Stimulated activated CD8-positive, alpha-beta memory T cell treated with anti-CD3 and anti-CD28 coated beads, Interleukin-12 subunit alpha, Interleukin-12 subunit beta, amount 100 ng/mL, for 1 hour (primary cell): ENCODE data around the gene PSMD9.
"Not testable (repeated sequence)": the region's sequence is repeated elsewhere in the genome, so short reads cannot be mapped to it uniquely, and the experiment has no call there.

Experiments used
- DNase-seq: peaks from one replicate; pipeline ENCODE4 v3.0.0-alpha.2; 2020; ENCODE audit warnings: low read depth

The PSMD9 gene

DNA sequence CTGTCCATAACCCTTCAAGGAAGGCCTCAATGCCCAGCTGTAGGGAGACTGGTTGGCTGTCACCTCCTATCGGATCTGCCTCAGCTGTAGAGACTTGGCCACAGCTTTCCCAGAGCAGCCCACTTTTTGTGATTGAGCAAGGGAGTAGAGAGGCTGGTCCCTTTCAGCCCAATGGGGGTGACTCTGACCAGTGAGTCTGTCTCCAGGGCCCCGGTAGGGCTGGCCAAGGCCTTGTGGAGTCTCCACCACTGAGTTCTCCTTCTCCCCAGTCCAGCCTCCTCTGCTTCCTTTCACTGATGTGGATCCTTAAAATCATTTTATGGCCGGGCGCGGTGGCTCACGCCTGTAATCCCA lies 15.4 kb upstream of the PSMD9 start:
- DNase-seq = no peak

DNA sequence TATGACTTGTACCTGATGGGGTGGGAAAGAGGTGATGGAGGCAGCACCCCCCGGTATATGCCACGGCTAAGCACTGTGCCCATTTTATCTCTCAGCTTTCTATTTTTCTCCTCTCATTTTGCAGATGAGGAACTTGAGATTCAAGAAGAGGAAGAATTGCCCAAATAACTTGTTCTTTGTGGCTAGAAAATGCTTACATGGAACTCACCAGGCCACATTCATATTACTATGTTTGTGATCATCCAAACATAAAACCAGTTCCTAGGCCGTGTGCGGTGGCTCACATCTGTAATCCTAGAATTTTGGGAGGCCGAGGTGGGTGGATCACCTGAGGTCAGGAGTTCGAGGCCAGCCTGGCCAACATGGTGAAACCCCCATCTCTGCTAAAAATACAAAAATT lies 14.5 kb upstream of the PSMD9 start:
- DNase-seq = no peak

DNA sequence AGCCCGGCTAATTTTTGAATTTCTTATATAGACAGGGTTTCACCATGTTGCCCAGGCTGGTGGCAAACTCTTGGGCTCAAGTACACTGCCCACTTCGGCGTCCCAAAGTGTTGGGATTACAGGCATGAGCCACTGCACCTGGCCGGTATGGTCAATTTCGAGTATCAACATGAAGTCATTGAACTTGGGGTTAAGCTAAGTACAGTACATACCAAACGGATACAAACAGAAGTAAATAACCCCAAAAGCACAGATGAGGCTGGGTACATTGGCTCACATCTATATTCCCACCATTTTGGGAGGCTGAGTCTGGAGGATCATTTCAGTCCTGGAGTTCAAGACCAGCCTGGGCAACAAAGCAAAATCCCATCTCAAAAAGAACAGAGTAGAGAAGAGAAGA lies 13.0 kb upstream of the PSMD9 start:
- no peak for DNase-seq

DNA sequence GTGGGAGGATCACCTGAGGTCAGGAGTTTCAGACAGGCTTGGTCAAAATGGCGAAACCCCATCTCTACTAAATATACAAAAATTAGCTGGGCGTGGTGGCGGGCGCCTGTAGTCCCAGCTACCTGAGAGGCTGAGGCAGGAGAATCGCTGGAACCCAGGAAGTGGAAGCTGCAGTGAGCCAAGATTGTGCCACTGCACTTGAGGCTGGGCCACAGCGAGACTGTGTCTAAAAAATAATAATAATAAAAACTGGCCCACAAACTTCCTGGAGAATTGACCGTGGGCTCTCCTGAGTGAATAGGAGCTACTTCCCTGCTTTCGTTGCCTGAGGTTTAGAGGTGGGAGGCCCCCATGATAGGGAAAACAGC lies 12.5 kb upstream of the PSMD9 start:
- not testable (repeated sequence) for DNase-seq

DNA sequence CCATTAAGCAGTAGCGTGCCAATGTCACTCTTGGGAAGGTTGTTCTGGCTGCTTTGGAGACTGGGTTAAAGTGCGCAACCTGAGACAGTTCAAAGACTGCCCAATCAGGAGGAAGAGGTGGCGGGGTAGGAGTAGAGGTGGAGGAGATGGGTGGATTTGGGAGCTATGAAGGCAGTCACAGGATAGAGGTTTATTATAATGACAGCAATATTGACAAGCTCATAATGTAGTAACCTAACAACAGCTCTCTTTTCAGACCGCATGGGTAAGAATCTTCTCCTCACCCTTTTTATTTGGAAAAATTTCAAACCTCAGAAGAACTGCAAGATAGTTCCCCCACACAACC lies 5.3 kb upstream of the PSMD9 start:
- no peak for DNase-seq

DNA sequence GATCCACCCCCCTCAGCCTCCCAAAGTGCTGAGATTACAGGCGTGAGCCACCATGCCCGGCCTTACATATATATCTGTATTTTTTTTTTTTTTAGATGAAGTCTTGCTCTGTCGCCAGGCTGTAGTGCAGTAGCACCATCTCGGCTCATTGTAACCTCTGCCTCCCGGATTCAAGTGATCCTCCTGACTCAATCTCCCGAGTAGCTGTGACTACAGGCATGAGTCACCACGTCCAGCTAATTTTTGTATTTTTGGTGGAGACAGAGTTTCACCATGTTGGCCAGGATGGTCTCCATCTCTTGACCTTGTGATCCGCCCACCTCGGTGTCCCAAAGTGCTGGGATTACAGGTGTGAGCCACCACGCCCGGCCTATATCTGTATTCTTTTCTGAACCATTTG lies 3.5 kb upstream of the PSMD9 start:
- DNase-seq = not testable (repeated sequence)

DNA sequence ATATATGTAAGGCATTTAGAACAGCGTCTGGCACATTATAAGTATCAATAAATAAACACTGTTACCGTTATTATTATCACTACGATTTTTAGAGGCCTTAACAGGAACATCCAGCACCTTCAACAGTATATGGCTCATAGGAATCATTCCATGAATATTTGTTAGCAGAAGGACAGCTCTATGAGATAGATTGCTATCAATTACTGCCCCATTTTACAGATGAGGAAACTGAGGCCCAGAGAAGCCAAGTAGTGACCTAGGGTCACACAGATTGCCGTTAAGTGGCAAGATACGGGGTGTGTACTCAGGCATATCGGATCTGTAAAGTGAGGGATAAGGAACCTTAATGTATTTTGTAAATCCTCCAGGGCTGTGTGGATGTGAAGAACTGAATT lies 510 bp upstream of the PSMD9 start:
- no peak for DNase-seq

DNA sequence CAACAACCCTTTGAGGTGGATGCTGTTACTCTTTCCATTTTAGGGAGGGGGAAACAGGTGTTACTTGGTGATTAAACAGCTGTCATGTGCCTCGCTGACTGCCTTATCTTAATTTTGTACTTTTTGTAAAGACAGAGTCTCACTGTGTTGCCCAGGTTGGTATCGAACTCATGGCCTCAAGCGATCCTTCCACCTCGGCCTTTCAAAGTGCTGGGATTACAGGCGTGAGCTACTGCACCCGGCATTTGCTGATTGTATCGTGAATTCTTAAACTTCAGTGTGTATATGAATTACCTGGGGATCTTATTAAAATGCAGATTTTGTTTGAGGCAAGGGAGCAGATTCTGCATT lies 659 bp downstream of the PSMD9 start:
- no peak for DNase-seq

DNA sequence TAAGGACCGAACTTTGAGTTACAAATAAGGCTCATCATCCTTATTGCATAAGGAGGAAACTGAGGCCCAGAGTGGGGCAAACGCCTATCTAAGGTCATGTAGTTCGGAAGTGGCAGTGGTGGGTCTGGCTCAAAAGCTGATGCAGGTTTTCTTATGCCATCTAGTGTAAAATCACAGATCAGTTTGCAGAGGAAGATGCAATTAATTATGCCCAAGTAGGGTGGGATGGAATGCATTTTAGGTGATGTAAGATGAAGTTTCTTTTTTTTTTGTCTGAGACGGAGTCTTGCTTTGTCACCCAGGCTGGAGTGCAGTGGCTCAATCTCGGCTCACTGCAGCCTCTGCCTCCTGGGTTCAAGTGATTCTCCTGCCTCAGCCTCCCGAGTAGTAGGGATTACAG lies 1.1 kb downstream of the PSMD9 start:
- DNase-seq = not testable (repeated sequence)

DNA sequence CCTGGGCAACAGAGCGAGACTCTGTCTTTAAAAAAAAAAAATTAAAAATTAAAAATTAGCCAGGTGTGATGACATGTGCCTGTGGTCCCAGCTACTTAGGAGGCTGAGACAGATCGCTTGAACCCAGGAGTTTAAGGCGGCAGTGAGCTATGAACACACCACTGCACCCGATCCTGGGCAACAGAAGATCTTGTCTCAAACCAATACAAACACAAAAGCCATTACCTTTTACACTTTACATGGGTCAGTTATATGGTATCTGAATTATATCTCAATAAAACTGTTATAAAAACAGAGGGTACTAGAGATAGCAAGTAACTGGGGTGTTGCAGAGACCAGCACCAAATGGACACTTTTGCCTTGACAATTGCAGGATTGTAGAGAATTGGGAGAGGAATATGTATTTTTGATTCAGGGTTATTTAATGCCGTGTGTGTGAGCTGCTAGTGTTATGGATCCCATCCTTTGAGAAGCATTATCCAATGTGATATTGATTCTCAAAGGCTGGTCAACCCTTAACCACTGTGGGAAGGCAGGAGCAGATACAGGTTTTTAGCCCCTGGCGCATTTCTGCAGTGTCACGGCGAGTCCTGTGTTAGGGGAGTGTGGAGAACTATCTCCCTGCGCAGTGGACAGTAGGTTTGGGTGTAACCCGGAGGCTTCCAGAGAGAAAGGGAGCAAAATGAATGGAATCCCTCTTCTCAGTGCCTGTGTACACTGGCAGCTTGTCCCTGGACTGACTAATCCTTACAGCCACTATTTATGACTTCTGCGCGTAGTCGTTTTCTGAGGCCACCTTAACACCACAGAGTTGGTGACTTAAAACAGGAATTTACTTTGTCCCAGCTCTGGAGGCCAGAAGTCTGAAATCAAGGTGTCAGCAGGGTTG lies 4.3 kb downstream of the PSMD9 start:
- no peak for DNase-seq

DNA sequence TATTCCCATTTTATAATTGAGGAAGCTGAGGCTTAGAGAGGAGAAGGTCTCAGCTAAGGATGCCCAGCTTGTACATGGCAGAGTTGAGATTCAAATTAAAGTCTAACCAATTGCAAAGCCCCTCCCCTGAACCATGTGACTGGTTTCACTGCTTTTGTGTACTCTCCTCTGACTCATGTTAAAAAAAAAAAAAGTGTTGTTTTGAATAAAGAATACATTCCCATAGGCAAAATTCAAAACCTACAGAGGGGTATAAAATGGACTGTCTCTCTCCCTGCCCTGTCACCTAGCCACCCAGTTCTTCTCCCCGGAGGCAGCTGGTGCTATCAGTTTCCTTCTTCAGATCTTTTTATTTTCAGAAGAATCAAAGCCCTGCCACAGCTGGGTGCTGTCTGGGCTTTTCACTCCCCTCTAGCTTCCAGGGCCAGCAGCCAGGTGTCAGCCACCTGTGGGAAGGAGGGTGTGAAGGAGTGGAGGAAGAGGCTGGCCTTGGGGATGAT lies 5.4 kb downstream of the PSMD9 start:
- no peak for DNase-seq

DNA sequence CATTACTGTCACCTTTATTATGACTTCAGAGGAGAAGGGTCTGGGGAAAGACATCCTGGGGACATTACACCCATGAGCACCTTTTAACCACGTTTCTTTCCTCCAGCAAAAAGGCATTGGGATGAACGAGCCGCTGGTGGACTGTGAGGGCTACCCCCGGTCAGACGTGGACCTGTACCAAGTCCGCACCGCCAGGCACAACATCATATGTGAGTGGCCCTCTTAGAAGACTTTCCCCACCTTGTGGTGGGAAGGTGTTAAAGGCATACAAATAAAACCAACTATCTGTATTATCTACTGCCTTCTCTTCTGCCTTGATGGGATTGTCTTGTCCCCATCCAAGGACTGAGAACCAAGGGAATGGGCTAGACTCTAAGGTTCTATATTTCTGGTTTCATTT lies 6.0 kb downstream of the PSMD9 start:
- no peak for DNase-seq

DNA sequence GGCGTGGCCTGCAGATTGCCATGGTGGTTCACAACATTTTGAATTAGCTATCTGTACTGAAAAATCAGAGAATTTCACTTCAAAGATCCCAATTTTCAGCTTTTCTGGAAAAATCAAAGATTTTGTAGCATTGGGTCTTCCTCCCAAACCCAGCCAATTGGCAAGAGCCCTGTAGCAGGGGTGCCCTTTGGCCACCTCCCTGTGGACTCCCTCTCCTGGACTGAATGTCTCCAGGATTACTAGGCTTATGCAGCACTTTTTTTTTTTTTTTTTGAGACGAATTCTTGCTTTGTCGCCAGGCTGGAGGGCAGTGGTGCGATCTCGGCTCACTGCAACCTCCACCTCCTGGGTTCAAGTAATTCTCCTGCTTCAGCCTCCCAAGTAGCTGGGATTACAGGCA lies 9.7 kb downstream of the PSMD9 start:
- DNase-seq = no peak

DNA sequence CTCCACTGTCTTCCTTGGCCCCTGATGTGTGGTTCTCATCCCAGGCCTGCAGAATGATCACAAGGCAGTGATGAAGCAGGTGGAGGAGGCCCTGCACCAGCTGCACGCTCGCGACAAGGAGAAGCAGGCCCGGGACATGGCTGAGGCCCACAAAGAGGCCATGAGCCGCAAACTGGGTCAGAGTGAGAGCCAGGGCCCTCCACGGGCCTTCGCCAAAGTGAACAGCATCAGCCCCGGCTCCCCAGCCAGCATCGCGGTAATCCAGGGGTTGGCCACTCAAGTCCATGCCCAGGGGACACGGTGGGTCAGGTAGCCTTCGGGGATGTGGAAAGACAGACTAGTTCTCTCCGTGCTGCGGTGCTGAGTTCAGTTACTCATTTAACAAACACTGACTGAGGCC lies 11.0 kb downstream of the PSMD9 start:
- DNase-seq = no peak

DNA sequence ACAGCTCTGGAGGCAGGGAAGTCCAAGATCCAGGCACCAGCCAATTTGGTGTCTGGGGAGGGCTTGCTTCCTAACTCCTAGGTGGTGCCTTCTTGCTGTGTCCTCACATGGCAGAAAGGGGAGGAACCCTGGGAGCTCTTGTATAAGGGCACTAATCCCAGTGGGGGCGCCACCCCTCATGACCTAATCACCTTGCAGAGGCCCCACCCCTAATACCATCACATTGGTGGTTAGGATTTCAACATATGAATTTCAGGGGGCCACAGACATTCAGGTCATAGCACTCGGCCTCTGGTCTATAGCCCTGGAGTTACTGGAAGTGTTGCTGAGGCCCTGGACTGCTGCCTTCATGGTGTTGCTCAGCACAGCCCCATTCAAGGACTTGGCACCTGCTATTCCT lies 14.6 kb downstream of the PSMD9 start:
- no peak for DNase-seq

DNA sequence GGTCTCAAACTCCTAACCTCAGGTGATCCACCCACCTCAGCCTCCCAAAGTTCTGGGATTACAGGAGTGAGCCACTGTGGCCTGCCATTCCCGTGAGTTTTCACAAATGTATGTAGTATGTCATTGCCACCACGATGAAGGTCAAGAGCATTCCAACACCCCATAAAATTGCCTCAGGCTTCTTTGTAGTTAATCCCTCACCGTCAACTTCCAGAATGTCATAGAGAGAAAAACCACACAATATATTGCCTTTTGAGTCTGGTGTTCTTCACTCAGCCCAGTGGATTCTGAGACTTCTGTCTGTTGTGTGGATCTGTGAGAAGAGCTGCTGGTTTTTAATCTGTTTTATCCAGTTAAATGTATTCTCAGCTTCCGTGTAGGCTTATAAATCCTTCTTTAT lies 17.2 kb downstream of the PSMD9 start:
- no peak for DNase-seq

DNA sequence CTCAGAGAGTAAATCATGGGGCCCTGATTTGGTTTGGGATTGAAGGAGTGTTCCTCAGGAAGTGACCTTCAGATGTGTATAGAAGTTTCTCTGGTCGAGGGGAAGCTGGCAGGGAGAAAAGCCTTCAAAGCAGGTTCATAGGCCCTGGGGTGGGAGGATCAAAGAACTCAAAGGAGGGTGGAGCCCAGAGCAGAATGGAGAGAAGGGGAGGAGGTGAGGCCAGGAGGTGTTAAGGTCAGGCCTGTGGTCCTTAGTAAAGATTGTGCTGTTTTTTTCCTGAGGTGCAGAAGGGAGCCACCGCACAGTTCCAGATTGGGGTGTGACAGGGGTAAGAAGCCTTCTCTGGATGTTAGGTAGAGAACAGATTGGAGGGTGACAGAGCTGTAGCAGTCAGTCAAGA lies 20.1 kb downstream of the PSMD9 start:
- no peak for DNase-seq

DNA sequence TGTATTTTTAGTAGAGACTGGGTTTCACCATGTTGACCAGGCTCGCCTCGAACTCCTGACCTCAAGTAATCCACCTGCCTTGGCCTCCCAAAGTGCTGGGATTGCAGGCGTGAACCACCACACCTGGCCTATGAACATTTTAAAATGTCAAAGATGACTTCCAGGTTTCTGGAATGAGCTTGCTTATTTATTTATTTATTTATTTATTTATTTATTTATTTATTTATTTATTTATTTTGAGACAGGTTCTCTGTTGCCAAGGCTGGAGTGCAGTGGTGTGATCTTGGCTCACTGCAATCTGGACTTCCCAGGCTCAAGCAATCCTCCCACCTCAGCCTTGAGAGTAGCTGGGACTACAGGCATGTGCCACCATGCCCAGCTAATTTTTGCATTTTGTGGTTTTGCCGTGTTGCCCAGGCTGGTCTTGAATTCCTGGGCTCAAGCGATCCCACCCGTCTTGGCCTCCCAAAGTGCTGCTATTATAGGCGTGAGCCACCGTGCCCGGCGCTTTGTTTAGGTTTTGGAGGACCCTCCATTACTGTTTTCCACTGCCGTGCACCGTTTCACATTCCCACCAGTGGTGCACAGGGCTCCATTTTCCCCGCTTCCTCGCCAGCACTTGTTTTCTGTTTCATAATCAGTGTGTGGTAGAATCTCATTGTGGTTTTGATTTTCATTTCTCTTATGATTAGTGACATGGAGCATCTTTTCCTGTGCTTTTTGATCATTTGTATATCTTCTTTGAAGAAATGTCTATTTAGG lies 23.4 kb downstream of the PSMD9 start:
- no peak for DNase-seq

DNA sequence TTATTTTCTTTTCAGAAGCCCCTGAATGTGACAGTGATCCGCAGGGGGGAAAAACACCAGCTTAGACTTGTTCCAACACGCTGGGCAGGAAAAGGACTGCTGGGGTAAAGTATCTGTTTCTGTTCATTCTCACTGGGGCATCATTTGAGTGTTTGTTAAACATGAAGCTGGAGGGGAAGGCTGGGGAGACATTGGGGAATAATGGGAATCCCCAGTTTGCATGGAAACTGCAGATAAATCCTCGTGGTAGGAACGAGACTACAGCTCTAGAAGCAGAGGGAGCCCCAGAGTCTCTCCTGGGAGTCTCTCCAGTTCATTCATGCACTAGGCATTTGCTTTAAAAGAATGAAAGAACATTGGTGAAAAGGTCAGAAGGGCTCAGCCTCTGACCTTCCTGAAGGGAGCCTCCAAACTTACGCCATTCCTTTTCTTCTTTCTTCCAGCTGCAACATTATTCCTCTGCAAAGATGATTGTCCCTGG lies 27.3 kb downstream of the PSMD9 start:
- DNase-seq = no peak

DNA sequence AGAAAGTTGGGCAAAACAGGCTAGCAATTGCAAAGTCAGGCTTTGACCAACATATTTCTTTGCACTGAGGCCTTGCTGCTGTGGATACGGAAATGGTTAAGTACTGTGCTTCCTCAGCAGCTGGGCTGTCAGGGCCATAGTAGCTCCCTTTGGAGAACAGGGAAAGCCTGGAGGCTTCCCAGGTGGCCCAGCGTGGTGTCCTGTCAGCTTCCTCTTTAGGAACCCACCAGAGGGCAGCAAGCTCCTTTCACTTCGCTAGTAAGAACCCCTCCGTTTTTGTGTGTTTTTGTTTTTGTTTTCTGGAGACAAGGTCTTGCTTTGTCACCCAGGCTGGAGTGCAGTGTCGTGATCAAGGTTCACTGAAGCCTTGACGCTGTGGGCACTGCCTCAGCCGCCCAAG lies 28.1 kb downstream of the PSMD9 start:
- DNase-seq = no peak

DNA sequence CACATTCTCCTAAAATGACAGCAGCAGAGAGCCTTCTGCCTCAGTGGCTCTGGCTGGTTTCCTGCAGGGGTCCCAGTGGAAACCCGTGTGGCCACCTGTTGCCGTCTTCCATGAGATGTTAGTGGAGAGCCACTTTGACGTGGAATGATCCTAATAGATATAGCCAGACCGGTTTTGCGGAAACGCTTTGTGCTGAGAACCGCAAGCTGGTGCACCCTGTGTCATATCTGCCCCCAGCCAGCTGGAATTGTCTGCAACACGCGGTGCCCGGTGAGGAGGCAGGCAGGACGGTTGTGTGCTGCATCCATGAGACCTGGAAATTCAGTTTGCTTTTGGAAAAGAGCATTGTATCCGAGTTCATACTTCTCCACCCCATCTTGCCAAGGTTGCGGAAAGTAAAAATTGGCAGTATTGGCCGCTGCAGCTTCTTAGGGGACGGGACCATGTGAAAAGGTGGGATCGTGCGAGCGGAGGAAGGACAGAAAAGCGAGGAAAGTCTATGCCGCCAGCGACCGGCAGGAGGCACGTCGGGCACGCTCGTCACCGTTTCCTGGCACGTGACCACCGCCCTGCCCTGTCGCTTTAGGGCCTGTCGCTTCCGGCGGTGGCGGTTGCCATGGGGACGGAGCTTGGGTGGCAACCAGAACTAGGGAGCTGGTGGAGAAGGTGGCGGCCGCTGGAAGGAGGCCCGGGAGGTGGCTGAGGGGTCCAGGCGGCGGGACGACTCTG lies 29.5 kb downstream of the PSMD9 start, which contains the start of gene CFAP251:
CFAP251 (plus strand) TSS at position 643 of the 729 bp plus-strand sequence. CDS start 2,714 bp downstream, outside the sequence.
- DNase-seq = peak; percentile 95

DNA sequence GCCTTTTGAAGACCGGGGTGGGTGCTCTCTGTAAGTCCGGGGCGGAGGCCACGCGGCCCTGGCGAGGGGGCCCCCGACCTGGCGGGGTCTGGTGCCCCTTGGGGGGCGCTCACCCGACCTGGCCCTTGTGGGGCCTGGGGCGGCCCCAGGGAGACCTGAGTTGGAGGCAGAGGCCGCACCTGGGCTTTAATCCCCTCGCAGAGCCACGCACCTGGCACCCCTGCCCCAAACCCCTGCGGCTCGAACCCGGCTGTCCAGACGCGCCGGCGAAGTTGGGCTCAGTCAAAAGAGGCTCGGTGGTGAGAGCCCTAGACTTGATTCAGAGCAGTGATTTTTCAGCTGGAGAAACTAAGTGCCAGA lies 30.1 kb downstream of the PSMD9 start:
- DNase-seq = no peak

DNA sequence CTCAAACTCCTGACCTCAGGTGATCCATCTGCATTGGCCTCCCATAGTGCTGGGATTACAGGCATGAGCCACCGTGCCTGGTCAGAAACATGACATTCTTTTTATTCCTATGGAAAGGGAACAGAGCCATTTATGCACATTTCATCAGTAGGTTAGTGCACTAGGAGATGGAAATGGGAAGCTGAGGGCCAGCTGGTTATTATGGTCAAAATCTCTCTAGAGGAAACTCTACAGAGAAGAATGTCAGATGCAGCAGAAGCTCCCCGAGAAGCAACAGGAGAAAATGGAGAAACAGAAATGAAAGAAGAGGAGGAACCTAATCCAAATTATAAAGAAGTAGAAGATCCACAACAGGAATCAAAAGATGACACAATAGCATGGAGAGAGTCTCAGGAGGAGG lies 32.5 kb downstream of the PSMD9 start:
- DNase-seq = no peak
